Measurements from ENCODE around the gene PDE3B. TPM values are rescaled to one million over a fixed set of nuclear protein-coding genes. Genes with fewer than 3 reads are reported as not detected.
"Not testable (repeated sequence)": the region's sequence is repeated elsewhere in the genome, so short reads cannot be mapped to it uniquely, and the experiment has no call there.

Gene PDE3B
- total RNA-seq, 1 experiment from 2014 or later = not detected

- DNase-seq (ENCODE audit: low read depth) = no peak
Measured at GRCh38 chr11:14641801-14642200, 1.8 kb upstream of the PDE3B start.

- no peak for DNase-seq (ENCODE audit: low read depth)
Measured at GRCh38 chr11:14642453-14642852, 1.2 kb upstream of the PDE3B start.

- DNase-seq (ENCODE audit: low read depth) = no peak
Measured at GRCh38 chr11:14642873-14643696, 519 bp upstream of the PDE3B start.

- DNase-seq (ENCODE audit: low read depth) = peak; percentile 6
Measured at GRCh38 chr11:14644226-14645014, 816 bp downstream of the PDE3B start.

GRCh38 chr11:14645015-14645912 is 1.7 kb downstream of the PDE3B start:
- no peak for DNase-seq (ENCODE audit: low read depth)

- no peak for DNase-seq (ENCODE audit: low read depth)
Measured at GRCh38 chr11:14645985-14646900, 2.6 kb downstream of the PDE3B start.

- DNase-seq (ENCODE audit: low read depth) = no peak
Measured at GRCh38 chr11:14650064-14650463, 6.5 kb downstream of the PDE3B start.

GRCh38 chr11:14653090-14653489 is 9.5 kb downstream of the PDE3B start:
- DNase-seq (ENCODE audit: low read depth) = no peak

- no peak for DNase-seq (ENCODE audit: low read depth)
Measured at GRCh38 chr11:14655435-14655834, 11.8 kb downstream of the PDE3B start.

GRCh38 chr11:14656536-14657457 is 13.2 kb downstream of the PDE3B start:
- DNase-seq (ENCODE audit: low read depth) = no peak

GRCh38 chr11:14657841-14658240 is 14.2 kb downstream of the PDE3B start:
- DNase-seq (ENCODE audit: low read depth) = no peak

GRCh38 chr11:14664926-14665325 is 21.3 kb downstream of the PDE3B start:
- DNase-seq (ENCODE audit: low read depth) = not testable (repeated sequence)

GRCh38 chr11:14667329-14667728 is 23.7 kb downstream of the PDE3B start:
- DNase-seq (ENCODE audit: low read depth) = not testable (repeated sequence)

- DNase-seq (ENCODE audit: low read depth) = no peak
Measured at GRCh38 chr11:14668731-14669301, 25.2 kb downstream of the PDE3B start.

- no peak for DNase-seq (ENCODE audit: low read depth)
Measured at GRCh38 chr11:14669499-14669898, 25.9 kb downstream of the PDE3B start.

GRCh38 chr11:14669958-14670357 is 26.4 kb downstream of the PDE3B start:
- no peak for DNase-seq (ENCODE audit: low read depth)

- no peak for DNase-seq (ENCODE audit: low read depth)
Measured at GRCh38 chr11:14672635-14673034, 29.0 kb downstream of the PDE3B start.

GRCh38 chr11:14673421-14673820 is 29.8 kb downstream of the PDE3B start:
- no peak for DNase-seq (ENCODE audit: low read depth)

- DNase-seq (ENCODE audit: low read depth) = no peak
Measured at GRCh38 chr11:14673824-14674405, 30.3 kb downstream of the PDE3B start.
